ENCODE measurements around the gene ZBTB22.

Gene ZBTB22

DNA sequence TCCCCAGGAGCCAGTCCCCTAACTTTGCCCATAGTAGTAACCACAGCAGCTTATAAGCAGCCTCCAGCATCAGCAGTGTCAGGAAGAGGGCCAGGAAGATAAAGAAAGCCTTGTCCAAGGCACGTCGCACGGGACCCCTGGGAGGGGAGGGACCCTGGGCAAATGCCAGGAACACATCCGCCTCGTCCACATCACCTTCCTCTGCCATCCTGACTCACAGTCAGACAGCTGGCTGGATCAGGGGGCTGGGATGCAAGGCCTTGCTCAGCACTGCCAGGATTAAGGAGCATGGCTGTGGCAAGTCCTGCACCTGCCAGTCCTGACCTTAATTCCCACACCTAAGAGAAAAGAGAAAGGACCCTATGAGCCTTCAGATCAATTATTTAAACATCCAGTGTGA lies 11.5 kb upstream of the ZBTB22 start:
- Histone ChIP-seq H3K27me3 (ENCODE audit: control insufficient read depth in 5 of 5, insufficient read depth in 4 of 5, low read length in 5 of 5) (no peaks in the 10 kb centered on the region), H3K9me3 (ENCODE audit: control insufficient read depth in 5 of 5, low read length in 5 of 5) (no peaks in the 10 kb centered on the region), H3K9ac (ENCODE audit: low read length in 5 of 5) (no peak overlapping the region), H3K27ac (ENCODE audit: low read depth, low read length) (no peak overlapping the region), H3K4me1 (ENCODE audit: control insufficient read depth in 5 of 5, insufficient read depth in 5 of 5, low read length in 5 of 5) (peaks cover 0 to under 1% (median under 1%) of the 10 kb centered on the region in 5 donors), H3K4me3 (ENCODE audit: low read depth in 1 of 5, low read length in 5 of 5) (no peak overlapping the region), H3K36me3 (ENCODE audit: control insufficient read depth in 5 of 5, insufficient read depth in 5 of 5, low read length in 5 of 5) (no peaks in the 10 kb centered on the region)

DNA sequence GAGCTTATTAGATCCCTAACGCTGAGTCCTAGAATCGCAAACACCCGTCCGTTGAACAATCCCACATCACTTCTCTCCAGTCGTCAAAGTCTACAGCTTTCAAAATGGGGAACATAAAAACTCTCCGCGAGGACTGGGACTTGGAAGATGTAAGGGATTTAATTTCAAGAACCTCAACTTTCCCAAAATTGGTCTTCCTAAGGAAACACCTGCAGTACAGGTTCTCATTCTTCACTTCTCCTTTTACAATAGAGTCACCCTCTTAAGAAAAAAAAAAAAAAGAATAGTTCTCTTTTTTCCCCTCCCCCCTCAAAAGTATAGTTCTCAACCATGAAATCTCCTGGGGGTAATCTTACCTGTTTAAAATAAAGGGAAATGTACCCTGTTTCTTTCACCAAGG lies 6.6 kb upstream of the ZBTB22 start:
- H3K9ac ChIP-seq (ENCODE audit: low read length in 5 of 5), result peak overlapping the region in 1 of 5 donors; percentile 88

DNA sequence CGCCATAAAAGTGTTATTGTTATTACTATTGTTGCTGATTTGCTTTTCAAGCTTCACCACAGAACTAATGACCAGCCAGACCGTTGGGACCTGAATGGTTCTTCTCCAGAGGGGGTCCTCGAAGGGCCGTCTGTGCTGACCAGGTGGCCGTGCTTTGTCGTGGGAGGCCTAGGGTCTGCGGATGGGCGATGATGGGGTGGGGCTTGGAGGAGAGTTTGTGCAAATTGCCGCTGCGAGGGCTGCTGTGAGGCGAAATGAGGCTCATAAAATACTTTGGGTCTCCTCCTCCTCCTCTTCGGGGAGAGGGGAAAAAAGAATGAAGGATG lies 6.0 kb upstream of the ZBTB22 start:
- Histone ChIP-seq H3K9ac (ENCODE audit: low read length in 5 of 5) (peak overlapping the region; percentile 28 to 89 (median 88)), H3K4me1 (ENCODE audit: control insufficient read depth in 5 of 5, insufficient read depth in 5 of 5, low read length in 5 of 5) (peaks cover 14 to 48% (median 45%) of the 10 kb centered on the region in 5 donors), H3K9me3 (ENCODE audit: control insufficient read depth in 5 of 5, low read length in 5 of 5) (no peaks in the 10 kb centered on the region)

More for the DNA sequence above, 6.6 kb upstream of the ZBTB22 start:
- Histone ChIP-seq H3K9me3 (ENCODE audit: control insufficient read depth in 5 of 5, low read length in 5 of 5) (no peaks in the 10 kb centered on the region), H3K36me3 (ENCODE audit: control insufficient read depth in 5 of 5, insufficient read depth in 5 of 5, low read length in 5 of 5) (peaks cover 0 to 21% (median 19%) of the 10 kb centered on the region in 5 donors), H3K4me3 (ENCODE audit: low read depth in 1 of 5, low read length in 5 of 5) (peak overlapping the region; percentile 75 to 88 (median 81)), H3K27ac (ENCODE audit: low read depth, low read length) (no peak overlapping the region), H3K4me1 (ENCODE audit: control insufficient read depth in 5 of 5, insufficient read depth in 5 of 5, low read length in 5 of 5) (peaks cover 14 to 45% (median 40%) of the 10 kb centered on the region in 5 donors), H3K27me3 (ENCODE audit: control insufficient read depth in 5 of 5, insufficient read depth in 4 of 5, low read length in 5 of 5) (no peaks in the 10 kb centered on the region)

DNA sequence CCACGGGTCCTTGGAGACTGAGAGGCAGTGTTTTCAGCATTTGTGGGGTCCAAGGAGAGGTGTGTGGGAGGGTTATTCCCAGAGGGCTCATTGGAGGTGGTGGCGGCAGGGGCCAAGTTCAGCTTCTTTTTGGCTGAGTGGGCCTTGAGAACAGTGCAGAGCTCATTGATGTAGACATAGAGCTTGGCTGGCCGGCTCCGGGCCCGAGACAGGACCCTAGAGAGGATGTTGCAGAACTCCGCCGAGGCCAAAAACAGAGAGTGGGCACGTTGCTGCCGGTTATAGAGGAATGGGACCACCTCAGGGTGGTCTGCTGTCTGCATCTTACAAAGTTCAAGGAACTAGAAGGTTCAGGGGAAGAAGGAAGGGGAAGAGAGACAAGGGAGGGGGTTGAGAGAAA lies 3.7 kb upstream of the ZBTB22 start:
- H3K36me3 ChIP-seq (ENCODE audit: control insufficient read depth in 5 of 5, insufficient read depth in 5 of 5, low read length in 5 of 5), result peaks cover 0 to 30% (median 30%) of the 10 kb centered on the region in 5 donors
- H3K9me3 ChIP-seq (ENCODE audit: control insufficient read depth in 5 of 5, low read length in 5 of 5), result no peaks in the 10 kb centered on the region
- H3K27ac ChIP-seq (ENCODE audit: low read depth, low read length), result peak overlapping the region; percentile 51
- H3K9ac ChIP-seq (ENCODE audit: low read length in 5 of 5), result peak overlapping the region in 4 of 5 donors; percentile 2 to 88 (median 48)
- H3K27me3 ChIP-seq (ENCODE audit: control insufficient read depth in 5 of 5, insufficient read depth in 4 of 5, low read length in 5 of 5), result no peaks in the 10 kb centered on the region
- H3K4me3 ChIP-seq (ENCODE audit: low read depth in 1 of 5, low read length in 5 of 5), result peak overlapping the region in 4 of 5 donors; percentile 5 to 32 (median 20)
- peaks cover 17 to 64% (median 62%) of the 10 kb centered on the region in 5 donors for H3K4me1 ChIP-seq (ENCODE audit: control insufficient read depth in 5 of 5, insufficient read depth in 5 of 5, low read length in 5 of 5)

More for the DNA sequence above, 6.0 kb upstream of the ZBTB22 start:
- H3K27ac ChIP-seq (ENCODE audit: low read depth, low read length), result peak overlapping the region; percentile 84
- H3K27me3 ChIP-seq (ENCODE audit: control insufficient read depth in 5 of 5, insufficient read depth in 4 of 5, low read length in 5 of 5), result no peaks in the 10 kb centered on the region
- H3K4me3 ChIP-seq (ENCODE audit: low read depth in 1 of 5, low read length in 5 of 5), result peak overlapping the region; percentile 75 to 88 (median 81)
- peaks cover 0 to 27% (median 25%) of the 10 kb centered on the region in 5 donors for H3K36me3 ChIP-seq (ENCODE audit: control insufficient read depth in 5 of 5, insufficient read depth in 5 of 5, low read length in 5 of 5)

DNA sequence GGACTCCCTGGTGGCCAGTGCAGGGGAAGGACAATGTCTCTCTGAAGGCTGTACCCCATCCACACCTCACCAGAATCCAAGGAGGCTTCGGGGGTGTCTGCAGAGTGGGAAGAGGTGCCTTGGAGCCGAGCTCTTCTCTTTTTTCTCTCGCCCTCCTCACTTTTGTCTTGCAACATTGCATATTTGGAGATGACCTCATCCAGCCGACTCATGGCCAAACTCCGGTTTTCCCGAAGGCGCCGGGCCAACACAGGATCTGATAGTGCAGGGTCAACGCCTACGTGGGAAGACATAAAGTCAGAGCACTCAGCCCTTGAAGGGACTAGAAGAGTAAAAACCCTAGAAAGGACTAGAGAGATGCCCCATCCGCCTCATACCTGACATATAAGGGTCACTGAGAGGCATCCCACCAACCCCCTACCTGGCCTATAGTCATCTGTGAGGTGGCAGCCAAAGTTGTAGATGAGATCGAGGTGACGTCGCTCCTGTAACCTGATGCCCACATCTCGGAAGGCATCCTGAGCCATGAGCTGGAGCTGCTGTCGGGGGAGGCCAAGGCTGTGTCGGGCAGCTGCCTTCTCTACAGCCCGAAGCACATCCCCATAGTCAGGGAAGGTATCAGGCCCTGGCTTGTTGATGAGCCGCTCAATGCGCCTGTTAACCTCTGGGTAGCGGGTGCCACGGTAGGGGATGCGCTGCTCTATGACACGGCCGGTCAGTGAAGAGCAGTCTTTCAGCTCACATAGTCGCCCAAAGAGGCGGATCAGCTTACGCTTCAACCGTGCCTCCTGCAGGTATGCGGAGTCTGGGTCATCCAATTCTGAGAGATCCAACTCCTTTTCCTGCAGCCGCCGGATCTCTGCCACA lies 3.0 kb upstream of the ZBTB22 start:
- Histone ChIP-seq H3K36me3 (ENCODE audit: control insufficient read depth in 5 of 5, insufficient read depth in 5 of 5, low read length in 5 of 5) (peaks cover 0 to 34% (median 30%) of the 10 kb centered on the region in 5 donors), H3K9ac (ENCODE audit: low read length in 5 of 5) (peak overlapping the region in 3 of 5 donors; percentile 9 to 67 (median 51)), H3K27ac (ENCODE audit: low read depth, low read length) (peak overlapping the region; percentile 51), H3K4me1 (ENCODE audit: control insufficient read depth in 5 of 5, insufficient read depth in 5 of 5, low read length in 5 of 5) (peaks cover 17 to 68% (median 65%) of the 10 kb centered on the region in 5 donors), H3K27me3 (ENCODE audit: control insufficient read depth in 5 of 5, insufficient read depth in 4 of 5, low read length in 5 of 5) (no peaks in the 10 kb centered on the region), H3K9me3 (ENCODE audit: control insufficient read depth in 5 of 5, low read length in 5 of 5) (no peaks in the 10 kb centered on the region), H3K4me3 (ENCODE audit: low read depth in 1 of 5, low read length in 5 of 5) (peak overlapping the region; percentile 5 to 32 (median 24))

DNA sequence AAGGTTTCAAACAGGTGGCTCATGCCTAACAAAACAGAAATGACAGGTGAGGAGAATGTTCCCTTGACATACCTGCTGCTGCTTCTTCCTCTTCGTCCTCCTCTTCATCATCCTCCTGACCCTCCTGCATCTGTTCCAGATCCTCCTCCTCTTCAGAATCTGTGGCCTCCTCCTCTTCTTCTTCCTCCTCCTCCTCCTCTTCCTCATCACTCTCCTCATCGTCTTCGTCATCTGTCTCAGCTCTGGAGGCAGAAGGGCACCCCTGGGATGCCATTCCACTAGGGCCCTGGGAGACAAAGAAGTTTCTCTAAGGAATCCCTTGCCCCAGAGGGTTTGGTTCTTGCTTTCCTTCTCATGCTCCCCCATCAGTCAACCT lies 2.4 kb upstream of the ZBTB22 start:
- Histone ChIP-seq H3K27me3 (ENCODE audit: control insufficient read depth in 5 of 5, insufficient read depth in 4 of 5, low read length in 5 of 5) (no peaks in the 10 kb centered on the region), H3K9me3 (ENCODE audit: control insufficient read depth in 5 of 5, low read length in 5 of 5) (no peaks in the 10 kb centered on the region), H3K36me3 (ENCODE audit: control insufficient read depth in 5 of 5, insufficient read depth in 5 of 5, low read length in 5 of 5) (peaks cover 0 to 34% (median 30%) of the 10 kb centered on the region in 5 donors), H3K4me3 (ENCODE audit: low read depth in 1 of 5, low read length in 5 of 5) (peak overlapping the region in 3 of 5 donors; percentile 5 to 32 (median 22)), H3K4me1 (ENCODE audit: control insufficient read depth in 5 of 5, insufficient read depth in 5 of 5, low read length in 5 of 5) (peaks cover 17 to 75% (median 71%) of the 10 kb centered on the region in 5 donors), H3K9ac (ENCODE audit: low read length in 5 of 5) (peak overlapping the region in 2 of 5 donors; percentile 39 to 67), H3K27ac (ENCODE audit: low read depth, low read length) (peak overlapping the region; percentile 51)

DNA sequence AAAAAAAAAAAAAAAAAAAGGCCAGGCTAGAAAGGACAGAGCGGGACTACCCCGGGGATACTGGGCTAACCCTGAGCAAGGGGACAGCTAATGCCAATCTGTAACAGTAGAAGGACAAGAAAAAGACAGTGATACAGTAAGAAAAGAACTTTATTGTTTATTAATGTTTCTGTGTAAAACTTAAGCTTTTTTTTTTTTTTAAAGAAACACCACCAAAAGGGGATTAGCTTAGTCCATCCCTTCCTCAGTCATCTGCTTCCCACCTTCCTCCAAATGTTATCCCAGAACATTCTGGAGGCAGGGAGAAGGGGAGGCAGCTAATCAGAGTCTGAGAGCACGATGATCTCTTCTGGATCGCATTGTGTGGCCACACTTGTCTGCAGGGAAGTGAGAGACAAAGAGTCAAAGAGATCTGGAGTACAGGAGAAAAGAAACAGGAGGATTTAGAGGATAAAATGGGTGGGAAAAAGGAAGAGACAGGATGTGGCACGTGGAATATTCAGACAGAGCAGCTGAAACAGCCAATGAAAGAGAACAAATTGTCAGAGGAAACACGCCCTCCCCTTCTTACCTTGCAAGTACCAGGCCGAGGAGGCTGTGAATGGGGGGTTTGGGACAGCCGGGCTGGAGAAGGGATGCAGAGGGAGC lies 1.0 kb upstream of the ZBTB22 start:
- H3K4me3 ChIP-seq (ENCODE audit: low read depth in 1 of 5, low read length in 5 of 5), result peak overlapping the region in 4 of 5 donors; percentile 85 to 95 (median 85)
- peaks cover 0 to 34% (median 30%) of the 10 kb centered on the region in 5 donors for H3K36me3 ChIP-seq (ENCODE audit: control insufficient read depth in 5 of 5, insufficient read depth in 5 of 5, low read length in 5 of 5)
- no peaks in the 10 kb centered on the region for H3K27me3 ChIP-seq (ENCODE audit: control insufficient read depth in 5 of 5, insufficient read depth in 4 of 5, low read length in 5 of 5)
- no peaks in the 10 kb centered on the region for H3K9me3 ChIP-seq (ENCODE audit: control insufficient read depth in 5 of 5, low read length in 5 of 5)
- H3K27ac ChIP-seq (ENCODE audit: low read depth, low read length), result peak overlapping the region; percentile 76
- peak overlapping the region in 3 of 5 donors; percentile 34 to 69 (median 52) for H3K9ac ChIP-seq (ENCODE audit: low read length in 5 of 5)
- H3K4me1 ChIP-seq (ENCODE audit: control insufficient read depth in 5 of 5, insufficient read depth in 5 of 5, low read length in 5 of 5), result peaks cover 17 to 76% (median 72%) of the 10 kb centered on the region in 5 donors

DNA sequence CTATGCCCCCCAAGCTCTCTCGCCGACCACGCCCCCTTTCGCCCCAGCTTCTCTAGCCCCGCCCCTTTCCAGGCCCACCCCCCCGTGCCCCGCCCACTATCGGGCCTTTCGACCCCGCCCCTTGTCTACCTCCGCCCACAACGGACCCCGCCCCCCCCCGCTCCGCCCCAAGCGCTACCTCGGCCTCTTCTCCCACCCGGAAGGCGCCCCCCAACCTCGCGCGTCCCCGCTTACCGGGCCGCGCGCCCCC lies 200 bp downstream of the ZBTB22 start:
- peaks cover 19 to 81% (median 76%) of the 10 kb centered on the region in 5 donors for H3K4me1 ChIP-seq (ENCODE audit: control insufficient read depth in 5 of 5, insufficient read depth in 5 of 5, low read length in 5 of 5)
- H3K4me3 ChIP-seq (ENCODE audit: low read depth in 1 of 5, low read length in 5 of 5), result peak overlapping the region; percentile 51 to 85 (median 60)
- H3K9ac ChIP-seq (ENCODE audit: low read length in 5 of 5), result no peak overlapping the region
- peaks cover 0 to 34% (median 30%) of the 10 kb centered on the region in 5 donors for H3K36me3 ChIP-seq (ENCODE audit: control insufficient read depth in 5 of 5, insufficient read depth in 5 of 5, low read length in 5 of 5)
- no peaks in the 10 kb centered on the region for H3K9me3 ChIP-seq (ENCODE audit: control insufficient read depth in 5 of 5, low read length in 5 of 5)
- H3K27me3 ChIP-seq (ENCODE audit: control insufficient read depth in 5 of 5, insufficient read depth in 4 of 5, low read length in 5 of 5), result no peaks in the 10 kb centered on the region
- peak overlapping the region; percentile 96 for H3K27ac ChIP-seq (ENCODE audit: low read depth, low read length)

DNA sequence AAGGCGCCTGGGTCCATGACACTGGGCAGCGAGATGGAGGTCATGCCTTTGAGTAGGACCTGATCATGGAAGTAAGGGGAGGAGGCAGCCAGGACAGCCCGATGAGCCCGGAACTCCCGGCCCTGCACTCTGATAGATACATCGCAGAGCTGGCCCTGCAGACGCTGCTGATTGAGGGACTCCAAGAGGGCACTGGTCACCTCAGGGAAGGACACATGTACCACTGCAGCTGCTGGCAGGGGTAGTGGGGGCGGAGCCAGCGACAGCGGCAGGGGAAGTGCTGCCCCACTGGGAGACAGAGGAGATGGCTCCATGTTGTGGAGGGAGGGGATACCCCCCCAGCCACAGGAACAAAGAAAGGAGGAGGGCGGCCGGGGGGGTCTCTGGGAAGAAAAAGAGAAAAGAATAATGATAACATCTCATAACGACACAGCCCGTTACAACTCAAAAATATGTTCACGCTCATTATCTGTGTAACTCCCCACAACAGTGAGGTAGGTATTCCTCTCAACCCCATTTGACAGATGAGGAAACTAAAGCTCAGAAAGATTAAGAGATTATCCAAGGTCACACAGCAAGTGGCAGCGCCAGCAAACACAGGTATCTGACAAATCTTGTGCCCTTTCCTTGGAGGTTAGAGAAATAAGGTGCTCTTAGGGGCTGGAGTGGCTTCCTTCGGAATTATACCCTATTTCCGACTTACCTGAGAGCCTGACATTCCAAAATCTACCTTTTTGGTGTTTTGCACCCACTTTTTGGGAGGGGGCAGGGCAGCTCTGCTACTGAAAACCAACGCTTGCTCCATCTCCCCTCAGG lies 733 bp downstream of the ZBTB22 start:
- no peak overlapping the region for H3K9ac ChIP-seq (ENCODE audit: low read length in 5 of 5)
- H3K27me3 ChIP-seq (ENCODE audit: control insufficient read depth in 5 of 5, insufficient read depth in 4 of 5, low read length in 5 of 5), result no peaks in the 10 kb centered on the region
- H3K4me3 ChIP-seq (ENCODE audit: low read depth in 1 of 5, low read length in 5 of 5), result peak overlapping the region; percentile 51 to 62 (median 52)
- peak overlapping the region; percentile 96 for H3K27ac ChIP-seq (ENCODE audit: low read depth, low read length)
- H3K9me3 ChIP-seq (ENCODE audit: control insufficient read depth in 5 of 5, low read length in 5 of 5), result no peaks in the 10 kb centered on the region
- peaks cover 21 to 81% (median 76%) of the 10 kb centered on the region in 5 donors for H3K4me1 ChIP-seq (ENCODE audit: control insufficient read depth in 5 of 5, insufficient read depth in 5 of 5, low read length in 5 of 5)
- peaks cover 0 to 34% (median 30%) of the 10 kb centered on the region in 5 donors for H3K36me3 ChIP-seq (ENCODE audit: control insufficient read depth in 5 of 5, insufficient read depth in 5 of 5, low read length in 5 of 5)

Data from subcutaneous abdominal adipose tissue (tissue), 5 donors.